ENCODE data around the gene RPS3A.

GRCh38 chr4:151097759-151098158 is 1.7 kb upstream of the RPS3A start:
- TF ChIP-seq, protein P1, sequence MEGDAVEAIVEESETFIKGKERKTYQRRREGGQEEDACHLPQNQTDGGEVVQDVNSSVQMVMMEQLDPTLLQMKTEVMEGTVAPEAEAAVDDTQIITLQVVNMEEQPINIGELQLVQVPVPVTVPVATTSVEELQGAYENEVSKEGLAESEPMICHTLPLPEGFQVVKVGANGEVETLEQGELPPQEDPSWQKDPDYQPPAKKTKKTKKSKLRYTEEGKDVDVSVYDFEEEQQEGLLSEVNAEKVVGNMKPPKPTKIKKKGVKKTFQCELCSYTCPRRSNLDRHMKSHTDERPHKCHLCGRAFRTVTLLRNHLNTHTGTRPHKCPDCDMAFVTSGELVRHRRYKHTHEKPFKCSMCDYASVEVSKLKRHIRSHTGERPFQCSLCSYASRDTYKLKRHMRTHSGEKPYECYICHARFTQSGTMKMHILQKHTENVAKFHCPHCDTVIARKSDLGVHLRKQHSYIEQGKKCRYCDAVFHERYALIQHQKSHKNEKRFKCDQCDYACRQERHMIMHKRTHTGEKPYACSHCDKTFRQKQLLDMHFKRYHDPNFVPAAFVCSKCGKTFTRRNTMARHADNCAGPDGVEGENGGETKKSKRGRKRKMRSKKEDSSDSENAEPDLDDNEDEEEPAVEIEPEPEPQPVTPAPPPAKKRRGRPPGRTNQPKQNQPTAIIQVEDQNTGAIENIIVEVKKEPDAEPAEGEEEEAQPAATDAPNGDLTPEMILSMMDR (IDR thresholded peaks at IDR 0.05; ENCODE audit: low read depth, low read length, missing input control) = no peak
- TF ChIP-seq EGR1 (IDR thresholded peaks at IDR 0.05; ENCODE audit: low read depth in 2 of 2) = no peak
- TF ChIP-seq JUND (IDR thresholded peaks at IDR 0.05) = no peak
- TF ChIP-seq, protein P2, sequence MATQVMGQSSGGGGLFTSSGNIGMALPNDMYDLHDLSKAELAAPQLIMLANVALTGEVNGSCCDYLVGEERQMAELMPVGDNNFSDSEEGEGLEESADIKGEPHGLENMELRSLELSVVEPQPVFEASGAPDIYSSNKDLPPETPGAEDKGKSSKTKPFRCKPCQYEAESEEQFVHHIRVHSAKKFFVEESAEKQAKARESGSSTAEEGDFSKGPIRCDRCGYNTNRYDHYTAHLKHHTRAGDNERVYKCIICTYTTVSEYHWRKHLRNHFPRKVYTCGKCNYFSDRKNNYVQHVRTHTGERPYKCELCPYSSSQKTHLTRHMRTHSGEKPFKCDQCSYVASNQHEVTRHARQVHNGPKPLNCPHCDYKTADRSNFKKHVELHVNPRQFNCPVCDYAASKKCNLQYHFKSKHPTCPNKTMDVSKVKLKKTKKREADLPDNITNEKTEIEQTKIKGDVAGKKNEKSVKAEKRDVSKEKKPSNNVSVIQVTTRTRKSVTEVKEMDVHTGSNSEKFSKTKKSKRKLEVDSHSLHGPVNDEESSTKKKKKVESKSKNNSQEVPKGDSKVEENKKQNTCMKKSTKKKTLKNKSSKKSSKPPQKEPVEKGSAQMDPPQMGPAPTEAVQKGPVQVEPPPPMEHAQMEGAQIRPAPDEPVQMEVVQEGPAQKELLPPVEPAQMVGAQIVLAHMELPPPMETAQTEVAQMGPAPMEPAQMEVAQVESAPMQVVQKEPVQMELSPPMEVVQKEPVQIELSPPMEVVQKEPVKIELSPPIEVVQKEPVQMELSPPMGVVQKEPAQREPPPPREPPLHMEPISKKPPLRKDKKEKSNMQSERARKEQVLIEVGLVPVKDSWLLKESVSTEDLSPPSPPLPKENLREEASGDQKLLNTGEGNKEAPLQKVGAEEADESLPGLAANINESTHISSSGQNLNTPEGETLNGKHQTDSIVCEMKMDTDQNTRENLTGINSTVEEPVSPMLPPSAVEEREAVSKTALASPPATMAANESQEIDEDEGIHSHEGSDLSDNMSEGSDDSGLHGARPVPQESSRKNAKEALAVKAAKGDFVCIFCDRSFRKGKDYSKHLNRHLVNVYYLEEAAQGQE (IDR thresholded peaks at IDR 0.05) = no peak
- no peak for TF ChIP-seq ZBTB33 (IDR thresholded peaks at IDR 0.05)
- TF ChIP-seq ATF3 (IDR thresholded peaks at IDR 0.05) = no peak
- TF ChIP-seq, protein P3, sequence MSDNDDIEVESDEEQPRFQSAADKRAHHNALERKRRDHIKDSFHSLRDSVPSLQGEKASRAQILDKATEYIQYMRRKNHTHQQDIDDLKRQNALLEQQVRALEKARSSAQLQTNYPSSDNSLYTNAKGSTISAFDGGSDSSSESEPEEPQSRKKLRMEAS (IDR thresholded peaks at IDR 0.05) = no peak
- no peak for TF ChIP-seq SP1 (IDR thresholded peaks at IDR 0.05)
- no peak for TF ChIP-seq RAD21 (IDR thresholded peaks at IDR 0.05)
- no peak for TF ChIP-seq GABPA (IDR thresholded peaks at IDR 0.05 in 1 of 2, conservative IDR thresholded peaks at IDR 0.05 in 1 of 2)
- no peak for TF ChIP-seq YY1 (IDR thresholded peaks at IDR 0.05)
